G401 (cell line): Measurements from ENCODE around the gene FBXW7. TPM values are rescaled to one million over a fixed set of nuclear protein-coding genes. Genes with fewer than 3 reads are reported as not detected.

ENCODE experiments used
- DNase-seq: peaks from one replicate; pipeline ENCODE4 v3.0.0-alpha.2; 2015; ENCODE audit warnings: low spot score
- in situ Hi-C: cut with HindIII; loops from 2 replicates; pipeline ENCODE4 v1.10.0; 2016; ENCODE audit warnings: low sequenced_read_pairs, mixed read lengths
- total RNA-seq: library from RNA; depleted of rRNA; stranded (reverse); fragments of >200 nt; shearing (Covaris generic); gene quantifications from 2 replicates; pipeline ENCODE4 v1.2.3, GENCODE V29; 2014

FBXW7 gene
- total RNA-seq, 1 experiment from 2014 or later, result 59.5 TPM

- no peak for DNase-seq
- in situ Hi-C loops, result no loop called here
Measured at GRCh38 chr4:152363086-152363485, 172.8 kb downstream of the FBXW7 start.

- in situ Hi-C loops, result no loop called here
- DNase-seq, result no peak
Measured at GRCh38 chr4:152360045-152360410, 175.9 kb downstream of the FBXW7 start.

GRCh38 chr4:152359208-152360044 lies 176.5 kb downstream of the FBXW7 start:
- in situ Hi-C loops, result no loop called here
- DNase-seq, result no peak

- DNase-seq, result no peak
- in situ Hi-C loops, result no loop called here
Measured at GRCh38 chr4:152357206-152357605, 178.7 kb downstream of the FBXW7 start.

- DNase-seq, result no peak
- in situ Hi-C loops, result no loop called here
Measured at GRCh38 chr4:152356428-152357034, 179.4 kb downstream of the FBXW7 start.

GRCh38 chr4:152352622-152353116 lies 183.2 kb downstream of the FBXW7 start:
- DNase-seq, result peak; percentile 99
- in situ Hi-C loops, result no loop called here

GRCh38 chr4:152352215-152352614 lies 183.7 kb downstream of the FBXW7 start:
- in situ Hi-C loops, result no loop called here
- no peak for DNase-seq

- in situ Hi-C loops, result no loop called here
- peak; percentile 59 for DNase-seq
Measured at GRCh38 chr4:152351080-152351479, 184.8 kb downstream of the FBXW7 start.

GRCh38 chr4:152348670-152349069 lies 187.2 kb downstream of the FBXW7 start:
- in situ Hi-C loops, result no loop called here
- peak; percentile 80 for DNase-seq

- in situ Hi-C loops, result no loop called here
- no peak for DNase-seq
Measured at GRCh38 chr4:152346979-152347378, 188.9 kb downstream of the FBXW7 start.

- in situ Hi-C loops, result no loop called here
- no peak for DNase-seq
Measured at GRCh38 chr4:152346526-152346925, 189.4 kb downstream of the FBXW7 start.

- in situ Hi-C loops, result no loop called here
- no peak for DNase-seq
Measured at GRCh38 chr4:152344001-152344400, 191.9 kb downstream of the FBXW7 start.

GRCh38 chr4:152342293-152342692 lies 193.6 kb downstream of the FBXW7 start:
- in situ Hi-C loops, result no loop called here

GRCh38 chr4:152340818-152341217 lies 195.1 kb downstream of the FBXW7 start:
- in situ Hi-C loops, result no loop called here
- DNase-seq, result no peak

More at GRCh38 chr4:152342293-152342692, 193.6 kb downstream of the FBXW7 start:
- DNase-seq, result no peak

- DNase-seq, result no peak
- in situ Hi-C loops, result no loop called here
Measured at GRCh38 chr4:152339576-152339975, 196.3 kb downstream of the FBXW7 start.

GRCh38 chr4:152334931-152335330 lies 201.0 kb downstream of the FBXW7 start:
- DNase-seq, result no peak
- in situ Hi-C loops, result no loop called here

GRCh38 chr4:152331042-152331441 lies 204.8 kb downstream of the FBXW7 start:
- in situ Hi-C loops, result no loop called here
- no peak for DNase-seq

- DNase-seq, result no peak
Measured at GRCh38 chr4:152328582-152328981, 207.3 kb downstream of the FBXW7 start.

GRCh38 chr4:152327606-152328453 lies 208.1 kb downstream of the FBXW7 start:
- in situ Hi-C loops, result no loop called here
- no peak for DNase-seq

More at GRCh38 chr4:152328582-152328981, 207.3 kb downstream of the FBXW7 start:
- in situ Hi-C loops, result no loop called here

- no peak for DNase-seq
- in situ Hi-C loops, result no loop called here
Measured at GRCh38 chr4:152325831-152326230, 210.1 kb downstream of the FBXW7 start.
